NCI-H2196 treated with DMSO at 0.1 percent for 48 hours (cell line): ENCODE data around the gene MAGEA3.
"Not testable (repeated sequence)": the region's sequence is repeated elsewhere in the genome, so short reads cannot be mapped to it uniquely, and the experiment has no call there.

Source experiments
- DNase-seq: peaks from one replicate; lab custom pipeline; 2025; ENCODE audit not compliant: unreplicated experiment; lab: John Stamatoyannopoulos, UW

Gene MAGEA3

DNA sequence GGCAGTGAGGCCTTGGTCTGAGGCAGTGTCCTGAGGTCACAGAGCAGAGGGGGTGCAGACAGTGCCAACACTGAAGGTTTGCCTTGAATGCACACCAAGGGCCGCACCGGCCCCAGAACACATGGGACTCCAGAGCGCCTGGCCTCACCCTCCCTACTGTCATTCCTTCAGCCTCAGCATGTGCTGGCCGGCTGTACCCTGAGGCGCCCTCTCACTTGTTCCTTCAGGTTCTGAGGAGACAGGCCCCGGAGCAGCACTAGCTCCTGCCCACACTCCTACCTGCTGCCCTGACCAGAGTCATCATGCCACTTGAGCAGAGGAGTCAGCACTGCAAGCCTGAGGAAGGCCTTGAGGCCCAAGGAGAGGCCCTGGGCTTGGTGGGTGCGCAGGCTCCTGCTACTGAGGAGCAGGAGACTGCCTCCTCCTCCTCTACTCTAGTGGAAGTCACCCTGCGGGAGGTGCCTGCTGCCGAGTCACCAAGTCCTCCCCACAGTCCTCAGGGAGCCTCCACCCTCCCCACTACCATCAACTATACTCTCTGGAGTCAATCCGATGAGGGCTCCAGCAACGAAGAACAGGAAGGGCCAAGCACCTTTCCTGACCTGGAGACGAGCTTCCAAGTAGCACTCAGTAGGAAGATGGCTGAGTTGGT is 37.4 kb downstream of the MAGEA3 start:
- no peak for DNase-seq

DNA sequence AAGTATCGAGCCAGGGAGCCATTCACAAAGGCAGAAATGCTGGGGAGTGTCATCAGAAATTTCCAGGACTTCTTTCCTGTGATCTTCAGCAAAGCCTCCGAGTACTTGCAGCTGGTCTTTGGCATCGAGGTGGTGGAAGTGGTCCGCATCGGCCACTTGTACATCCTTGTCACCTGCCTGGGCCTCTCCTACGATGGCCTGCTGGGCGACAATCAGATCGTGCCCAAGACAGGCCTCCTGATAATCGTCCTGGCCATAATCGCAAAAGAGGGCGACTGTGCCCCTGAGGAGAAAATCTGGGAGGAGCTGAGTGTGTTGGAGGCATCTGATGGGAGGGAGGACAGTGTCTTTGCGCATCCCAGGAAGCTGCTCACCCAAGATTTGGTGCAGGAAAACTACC is 37.9 kb downstream of the MAGEA3 start:
- not testable (repeated sequence) for DNase-seq

DNA sequence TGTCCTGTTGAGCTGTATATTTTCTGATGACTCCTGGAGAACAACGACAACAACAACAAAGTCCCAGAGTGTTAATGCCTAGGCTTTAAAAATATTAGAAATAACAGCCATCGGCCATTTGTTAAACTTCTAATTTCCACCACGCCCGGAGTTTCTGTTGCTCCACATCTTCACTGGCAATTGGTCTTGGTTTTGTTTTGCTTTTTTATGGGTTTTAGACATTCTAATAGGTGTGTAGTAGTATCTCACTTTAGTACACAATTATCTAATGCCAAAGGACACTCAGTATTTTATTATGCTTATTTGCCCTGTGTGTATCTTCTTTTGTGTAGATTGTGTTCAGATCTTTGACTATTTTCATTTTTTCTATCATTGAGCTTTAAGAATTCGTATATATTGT is 40.0 kb downstream of the MAGEA3 start:
- no peak for DNase-seq
